Activated T-cell treated with anti-CD3 and anti-CD28 coated beads, Interleukin-2, amount 50 U/mL, for 1 hour (primary cell): ENCODE results near the gene GBGT1.
A peak's percentile ranks its signal among the peaks of the same experiment; 100 is the strongest.

Experiments
- DNase-seq: peaks from one replicate; pipeline ENCODE4 v3.0.0-alpha.2; 2020

The GBGT1 gene

DNA sequence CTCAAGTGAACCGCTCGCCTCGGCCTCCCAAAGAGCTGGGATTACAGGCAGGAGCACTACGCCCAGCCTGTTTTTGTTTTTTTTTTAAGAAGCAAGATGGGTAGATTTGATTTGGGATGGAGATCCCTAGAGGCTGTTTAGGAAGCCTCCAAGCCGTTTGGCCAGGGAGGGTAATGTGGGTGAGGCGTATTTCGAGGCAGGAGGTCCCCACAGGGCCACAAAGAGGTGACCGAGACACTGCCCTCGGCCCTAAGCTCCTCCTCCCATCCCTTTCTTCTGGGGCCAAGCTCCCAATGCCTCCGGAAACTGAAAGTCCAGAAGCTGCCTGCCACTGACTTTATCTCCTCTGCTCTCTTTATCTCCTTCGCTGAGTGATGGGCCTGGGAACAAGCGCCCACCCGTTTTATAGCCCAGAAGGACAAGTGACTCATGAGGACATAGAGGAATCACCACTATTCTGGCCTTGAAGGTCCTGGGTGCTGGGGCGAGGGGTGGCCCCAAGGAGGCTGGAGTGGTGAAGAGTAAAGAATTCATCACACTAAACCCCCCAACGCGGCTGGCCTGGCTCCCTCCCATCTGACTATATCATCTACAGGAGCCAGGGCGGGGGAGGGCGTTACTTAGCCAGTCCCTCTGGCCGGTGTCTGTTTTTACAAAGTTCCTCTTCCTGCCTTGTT is 40.6 kb downstream of the GBGT1 start:
- no peak for DNase-seq

DNA sequence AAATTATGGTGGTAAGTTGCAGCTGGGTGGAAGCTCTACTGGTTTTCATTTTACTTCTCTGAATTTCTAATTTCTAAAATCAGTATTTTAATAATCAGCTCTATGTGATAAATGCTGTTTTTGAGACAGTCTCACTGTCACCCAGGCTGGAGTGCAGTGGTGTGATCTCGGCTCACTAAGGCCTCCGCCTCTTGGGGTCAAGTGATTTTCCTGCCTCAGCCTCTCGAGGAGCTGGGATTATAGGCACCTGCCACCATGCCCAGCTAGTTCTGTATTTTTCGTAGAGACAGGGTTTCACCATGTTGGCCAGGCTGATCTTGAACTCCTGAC is 41.1 kb downstream of the GBGT1 start:
- no peak for DNase-seq

DNA sequence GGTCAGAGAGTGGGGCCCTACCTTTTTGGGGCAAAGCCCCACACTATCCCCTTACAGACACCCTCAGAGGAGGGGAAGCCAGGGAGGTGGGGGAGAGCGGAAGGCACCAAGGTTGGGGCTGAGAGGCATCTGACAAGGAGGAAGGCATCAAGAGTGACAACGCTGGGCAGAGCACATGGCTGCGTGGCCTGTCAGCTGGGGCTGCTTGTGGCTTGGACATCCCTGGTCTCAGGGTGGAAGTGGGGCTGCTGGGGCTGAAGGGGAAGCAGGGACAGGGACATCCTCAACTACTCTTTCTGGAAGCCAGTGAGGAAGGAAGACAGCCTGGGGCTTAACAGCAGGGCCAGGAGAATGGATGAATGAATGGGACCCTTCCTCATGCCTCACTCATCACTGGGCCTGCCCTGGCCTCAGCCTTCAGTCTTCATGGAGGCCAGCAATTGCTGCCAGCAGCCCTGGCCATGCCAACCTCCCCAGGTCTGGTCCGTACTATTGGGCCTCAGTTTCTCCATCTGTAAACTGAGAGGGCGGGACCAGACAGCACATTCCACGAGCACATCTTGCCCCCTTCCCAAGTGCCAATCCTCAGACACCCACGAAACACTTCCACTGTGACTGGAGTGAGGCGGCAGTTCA is 41.7 kb downstream of the GBGT1 start:
- no peak for DNase-seq

DNA sequence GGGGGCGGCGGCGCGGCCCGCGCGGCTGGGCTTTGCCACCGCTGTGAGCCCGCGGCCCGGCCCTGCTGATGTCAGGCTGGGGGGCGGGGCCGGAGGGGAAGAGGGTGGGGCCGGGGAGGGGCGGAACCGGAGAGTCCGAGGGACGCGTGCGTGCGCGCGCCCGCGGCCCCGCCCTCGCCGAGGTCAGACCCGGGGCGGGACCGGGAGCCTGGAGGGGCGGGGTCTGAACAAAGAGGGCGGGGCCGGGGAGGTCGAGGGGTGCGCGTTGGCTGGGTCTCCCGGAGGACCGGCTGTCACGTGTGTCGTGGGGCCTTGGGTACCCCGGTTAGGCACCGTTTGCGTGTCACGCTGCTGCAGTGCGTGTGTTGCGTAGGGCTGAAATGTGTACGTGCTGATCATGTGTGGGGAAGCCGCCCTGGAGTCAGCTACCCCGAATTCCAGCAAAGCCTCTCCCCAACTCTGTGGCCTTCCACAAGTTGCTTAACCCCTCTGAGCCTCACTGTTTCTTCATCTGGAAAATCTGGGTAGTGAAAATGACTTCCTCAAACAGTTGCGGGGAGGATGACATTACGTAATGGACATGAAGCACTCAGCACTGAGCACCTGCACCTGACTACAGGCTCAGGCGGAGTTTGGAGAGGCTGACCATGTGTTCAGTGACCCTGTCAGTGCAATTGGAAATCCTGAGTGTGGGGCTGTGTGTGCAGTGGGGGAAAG is 42.4 kb downstream of the GBGT1 start, which contains the start of gene RALGDS:
Gene RALGDS (minus strand): TSS at position 43 of the 717 bp plus-strand sequence. CDS start 86 bp downstream, outside the sequence.
- peak; percentile 91 for DNase-seq

DNA sequence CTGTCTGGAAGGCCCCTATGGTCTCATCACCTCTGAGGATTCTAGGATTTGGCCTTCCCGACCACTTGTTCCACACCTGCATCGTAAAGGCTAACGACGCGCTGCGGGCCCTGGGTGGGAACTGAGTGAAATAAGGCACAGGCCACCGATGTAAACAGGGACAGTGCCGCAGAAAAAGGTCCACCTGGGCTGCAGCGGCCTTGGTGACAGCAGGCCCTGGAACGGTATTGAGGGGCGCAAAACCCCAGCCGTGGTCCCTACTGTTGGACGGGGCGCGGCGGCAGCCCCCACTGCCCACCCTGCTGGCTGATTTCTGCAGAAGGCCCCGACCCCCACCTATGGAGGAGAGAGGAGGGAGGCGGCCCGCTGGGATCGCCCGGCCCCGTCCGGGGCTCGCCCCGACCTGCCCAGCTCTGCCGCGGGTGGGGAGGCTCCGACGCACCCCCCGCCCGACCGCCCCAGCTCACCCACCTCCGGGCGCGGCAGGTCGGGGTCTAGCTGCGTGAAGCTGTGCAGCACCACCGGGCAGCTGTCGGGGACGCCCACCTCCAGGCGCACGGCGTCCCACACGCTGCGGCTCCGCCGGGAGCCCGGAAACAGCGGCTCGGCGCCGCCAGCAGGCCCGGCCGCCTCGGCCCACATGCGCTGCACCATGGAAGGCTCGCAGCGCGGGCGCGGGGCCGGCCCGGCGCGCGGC is 43.1 kb downstream of the GBGT1 start:
- no peak for DNase-seq

DNA sequence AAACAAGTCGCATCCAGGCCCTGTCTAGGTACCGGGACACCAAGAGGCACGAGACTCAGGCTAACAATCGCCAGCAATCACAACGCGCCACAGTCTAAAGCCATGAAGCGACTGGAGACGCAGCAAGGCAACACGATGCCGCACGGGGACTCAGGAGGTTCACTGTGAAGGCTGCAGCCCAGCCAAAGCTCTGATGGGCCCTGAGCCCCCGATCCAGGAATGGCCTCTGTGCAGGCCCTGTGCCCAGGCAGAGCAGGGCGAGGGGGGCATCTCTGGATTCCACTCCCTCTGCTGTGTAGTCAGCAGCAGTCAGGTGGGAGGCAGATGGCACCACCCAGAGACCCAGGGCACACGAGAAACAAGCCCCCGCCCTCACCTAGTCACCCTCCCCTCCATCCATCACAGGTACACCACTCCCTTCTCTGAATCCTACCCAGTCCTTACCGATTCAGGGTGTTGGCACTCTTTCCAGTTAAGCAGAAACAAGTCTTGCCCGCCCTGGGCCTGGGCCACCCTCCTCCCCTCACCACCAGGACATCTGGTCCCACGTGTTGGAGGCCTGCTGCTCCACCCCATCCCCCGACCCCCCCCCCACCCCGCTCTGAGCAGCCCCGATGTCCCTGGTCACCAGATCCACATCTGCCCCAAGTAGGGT is 43.7 kb downstream of the GBGT1 start:
- DNase-seq, result no peak

DNA sequence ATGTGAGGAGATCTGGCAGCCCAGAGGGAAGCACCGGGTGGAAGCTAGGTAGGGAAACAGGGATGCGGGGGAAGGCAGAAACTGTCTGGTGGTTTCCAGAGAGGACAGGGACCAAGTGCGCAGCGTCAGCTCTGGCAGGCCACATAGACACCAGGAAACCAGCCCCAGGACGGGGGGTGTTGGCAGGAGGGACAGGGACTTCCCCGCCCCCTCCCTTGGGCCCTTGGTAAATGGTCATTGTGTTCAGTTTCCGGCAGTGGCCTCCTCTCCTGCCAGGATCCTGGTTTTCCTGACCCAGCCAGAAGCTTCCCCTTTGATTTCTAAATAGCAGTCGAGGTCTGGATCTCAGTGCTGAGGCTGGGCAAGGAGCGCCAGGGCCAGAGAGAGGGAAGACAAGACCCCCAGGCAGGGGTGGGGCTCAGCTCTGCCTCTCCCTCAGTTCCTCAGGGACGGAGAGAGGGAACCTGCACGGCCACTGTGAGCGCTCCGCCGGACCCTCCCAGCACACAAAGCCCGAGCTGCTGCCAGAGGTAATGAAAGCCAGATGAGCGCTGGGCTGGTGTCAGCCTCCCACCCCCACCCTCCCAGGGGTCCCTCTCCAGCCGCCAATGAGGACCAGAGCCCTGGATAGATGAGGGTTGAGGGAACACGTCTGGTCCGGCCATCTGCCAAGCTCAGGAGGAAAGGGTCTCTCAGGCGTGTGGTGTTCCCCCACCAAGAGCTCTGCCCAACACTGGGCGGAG is 44.4 kb downstream of the GBGT1 start:
- DNase-seq, result no peak

DNA sequence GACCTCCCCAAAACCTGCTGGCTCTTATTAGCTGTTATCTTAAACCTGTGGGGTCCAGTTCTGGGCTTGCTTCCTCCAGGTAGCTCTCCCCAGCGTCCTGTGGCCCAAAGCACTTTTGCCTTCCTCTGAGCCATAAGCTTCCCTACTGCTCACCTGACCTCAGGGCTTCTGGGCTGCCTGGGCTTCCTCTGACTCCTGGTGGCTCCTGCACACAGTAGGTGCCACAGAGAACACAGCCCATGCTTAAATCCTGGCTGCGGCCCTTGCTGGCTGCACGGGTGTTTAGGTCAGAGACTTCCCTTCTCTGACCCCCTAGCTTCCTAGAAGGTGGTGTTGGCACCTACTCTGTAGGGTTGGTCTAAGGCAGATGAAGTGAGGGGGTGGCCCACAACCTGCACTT is 45.1 kb downstream of the GBGT1 start:
- DNase-seq, result no peak

DNA sequence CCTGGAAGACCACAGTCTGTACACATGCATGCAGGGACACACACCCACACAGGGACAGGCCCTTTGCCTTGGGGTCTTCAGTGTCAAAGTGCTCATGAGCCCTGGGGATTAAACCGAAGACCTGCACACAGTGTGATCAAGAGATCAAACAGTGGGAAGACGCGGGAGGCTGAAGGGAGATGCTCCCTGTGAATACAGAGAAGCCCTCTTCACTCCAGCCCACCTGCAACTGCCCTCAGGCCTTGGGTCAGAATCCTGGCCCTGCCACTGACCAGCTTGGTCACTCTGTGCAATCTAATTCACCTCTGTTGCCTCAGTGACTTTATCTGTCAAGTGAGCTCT is 45.6 kb downstream of the GBGT1 start:
- DNase-seq, result no peak

DNA sequence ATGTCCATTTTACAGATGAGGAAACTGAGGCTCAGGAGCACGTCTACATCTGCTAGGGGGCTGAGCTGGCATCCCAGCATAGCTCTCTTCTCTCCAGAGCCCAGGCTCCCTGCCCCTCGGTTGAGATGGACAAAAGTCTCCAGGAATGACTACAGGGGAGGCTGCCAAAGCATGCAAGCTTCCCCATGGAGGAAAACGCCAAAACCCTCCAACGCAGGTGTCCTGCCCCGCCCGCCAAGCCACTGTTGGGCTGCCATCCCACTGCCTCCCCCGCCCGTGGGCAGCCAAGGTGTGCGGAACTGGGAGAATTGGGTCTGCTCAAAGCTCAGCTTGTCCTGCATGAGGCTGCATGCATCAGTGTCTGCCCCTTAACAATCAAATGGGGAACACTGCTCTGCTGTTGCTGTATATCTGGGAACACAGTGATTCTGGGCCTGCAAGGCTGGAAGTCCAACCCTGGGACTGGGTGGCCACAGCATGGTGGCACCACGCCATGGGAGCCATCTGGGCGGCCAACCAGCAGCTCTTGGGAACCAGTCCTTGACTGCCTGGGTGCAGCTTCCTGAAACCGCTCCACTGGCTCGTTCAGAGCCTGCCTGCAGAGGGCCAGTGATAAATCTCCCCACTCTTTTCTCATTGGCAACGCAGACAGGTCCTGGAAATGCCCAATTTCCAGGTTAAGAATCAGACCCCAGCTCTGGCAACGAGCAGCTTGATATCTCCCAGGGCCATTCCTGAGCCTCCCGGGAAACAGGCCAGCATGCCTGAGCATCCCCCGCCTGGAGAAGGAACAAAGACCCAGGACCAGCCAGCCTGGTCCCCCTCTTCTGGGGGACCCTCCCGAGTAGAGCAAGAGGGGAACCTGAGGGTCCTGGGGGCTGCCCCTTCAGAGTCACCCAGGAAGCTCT is 46.2 kb downstream of the GBGT1 start:
- no peak for DNase-seq

DNA sequence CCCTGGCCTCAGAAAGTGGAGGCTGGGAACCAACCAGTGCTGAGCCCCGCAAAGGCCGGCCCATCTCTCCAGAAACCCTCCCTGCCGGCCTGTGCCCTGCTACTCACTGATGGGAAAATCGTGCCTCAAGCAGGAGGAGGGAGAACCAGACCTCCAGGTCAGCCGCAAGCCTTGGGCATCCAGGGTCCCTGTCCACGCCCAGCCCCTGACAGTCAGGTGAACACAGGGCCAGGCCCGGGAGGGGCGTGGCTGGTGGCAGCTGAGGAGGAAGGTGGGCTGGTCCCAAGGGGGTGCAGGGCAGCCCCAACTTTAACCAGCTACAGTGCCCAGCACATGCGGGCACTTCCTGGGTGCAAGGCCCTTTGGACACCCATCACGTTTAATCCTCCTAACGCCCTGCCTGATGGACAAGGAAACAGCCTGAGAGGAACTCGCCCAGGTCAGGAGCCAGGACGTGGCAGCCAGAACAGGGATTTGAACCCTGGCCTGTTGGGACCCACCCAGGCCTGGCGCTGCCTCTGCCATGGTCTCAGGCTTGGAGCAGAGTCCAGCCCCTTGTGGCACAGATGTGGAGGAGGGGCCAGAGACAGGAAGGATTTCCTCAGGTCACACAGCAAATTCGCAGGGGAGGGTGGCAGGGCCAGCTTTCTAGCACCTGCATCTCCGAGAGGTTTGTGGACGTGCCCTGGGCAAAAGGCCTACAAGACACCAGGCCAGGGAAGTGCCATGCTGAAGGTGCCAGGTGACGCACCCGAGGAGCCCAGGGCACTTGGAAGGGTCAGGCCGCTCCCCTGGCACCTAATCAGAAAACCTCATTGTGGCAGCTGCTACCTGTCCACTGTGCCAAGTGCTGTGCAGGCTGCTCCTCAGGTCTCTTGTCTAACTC is 47.1 kb downstream of the GBGT1 start:
- no peak for DNase-seq

DNA sequence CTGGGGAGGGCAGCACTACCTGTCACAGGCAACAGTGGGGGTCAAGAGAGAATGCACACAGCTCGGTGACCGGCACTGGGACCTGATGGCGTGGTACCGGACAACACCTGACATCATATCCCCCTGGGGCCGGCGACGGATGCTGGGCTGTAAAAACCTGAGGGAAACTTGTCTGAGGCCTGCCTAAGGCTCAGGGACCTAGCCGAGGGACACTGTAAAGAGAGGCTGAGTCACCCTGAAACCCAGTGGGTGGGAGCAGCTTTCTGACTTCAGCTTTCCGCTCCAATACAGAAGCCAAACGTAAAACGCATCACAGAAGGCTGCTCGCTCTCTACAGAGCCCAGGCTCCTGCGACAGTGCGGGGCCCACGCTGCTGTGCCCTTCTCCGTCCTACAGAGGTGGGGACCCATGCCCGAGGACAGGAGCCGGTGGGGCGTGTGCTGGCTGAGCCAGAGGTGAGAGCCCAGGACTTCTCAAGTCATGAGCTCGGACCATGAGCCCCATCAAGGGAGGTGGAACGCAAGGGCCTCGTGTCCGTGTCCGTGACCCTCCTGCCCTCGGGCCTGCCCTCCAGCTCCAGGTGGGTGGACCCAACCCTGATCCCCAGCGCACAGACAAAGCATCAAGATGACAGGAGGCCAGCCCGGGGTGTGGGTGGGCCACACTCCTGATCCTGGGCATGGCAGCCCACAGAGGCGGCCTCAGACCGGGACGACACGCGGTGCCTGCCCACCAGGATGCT is 47.9 kb downstream of the GBGT1 start:
- no peak for DNase-seq

DNA sequence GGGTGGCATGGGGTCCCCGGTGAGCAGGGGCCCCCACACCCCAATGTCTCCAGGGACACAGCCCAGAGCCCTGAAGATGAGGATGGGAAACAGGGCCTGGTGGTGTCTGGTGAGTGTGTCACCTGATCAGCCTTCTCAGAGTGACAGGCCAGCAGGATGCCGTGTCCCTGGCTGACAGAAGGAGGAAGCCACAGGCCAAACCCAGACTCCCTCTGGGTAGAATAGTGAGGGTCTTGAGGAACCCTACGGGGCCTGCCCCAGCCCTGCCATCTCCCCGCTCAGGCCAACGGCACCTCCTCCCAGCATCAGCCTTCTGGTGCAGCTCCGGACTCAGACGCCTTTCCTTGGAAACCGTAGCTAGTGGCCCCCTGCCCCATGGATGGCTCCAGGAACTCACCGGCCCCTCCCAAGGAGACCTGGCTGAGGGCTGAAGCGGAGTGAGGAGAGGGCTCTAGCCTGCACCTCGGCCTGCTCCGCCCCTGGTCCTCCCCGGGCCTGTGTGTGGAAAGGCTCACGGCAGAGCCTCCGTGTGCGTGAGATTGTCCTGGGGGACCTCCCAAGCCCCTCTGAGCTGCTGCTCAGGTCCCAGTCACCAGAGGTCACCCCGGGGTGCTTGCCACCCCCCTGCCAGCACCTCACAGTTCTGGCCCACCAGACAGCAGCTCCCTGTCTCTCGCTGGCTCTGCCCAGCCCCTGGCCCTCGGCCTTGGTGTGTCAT is 48.7 kb downstream of the GBGT1 start:
- DNase-seq, result no peak

DNA sequence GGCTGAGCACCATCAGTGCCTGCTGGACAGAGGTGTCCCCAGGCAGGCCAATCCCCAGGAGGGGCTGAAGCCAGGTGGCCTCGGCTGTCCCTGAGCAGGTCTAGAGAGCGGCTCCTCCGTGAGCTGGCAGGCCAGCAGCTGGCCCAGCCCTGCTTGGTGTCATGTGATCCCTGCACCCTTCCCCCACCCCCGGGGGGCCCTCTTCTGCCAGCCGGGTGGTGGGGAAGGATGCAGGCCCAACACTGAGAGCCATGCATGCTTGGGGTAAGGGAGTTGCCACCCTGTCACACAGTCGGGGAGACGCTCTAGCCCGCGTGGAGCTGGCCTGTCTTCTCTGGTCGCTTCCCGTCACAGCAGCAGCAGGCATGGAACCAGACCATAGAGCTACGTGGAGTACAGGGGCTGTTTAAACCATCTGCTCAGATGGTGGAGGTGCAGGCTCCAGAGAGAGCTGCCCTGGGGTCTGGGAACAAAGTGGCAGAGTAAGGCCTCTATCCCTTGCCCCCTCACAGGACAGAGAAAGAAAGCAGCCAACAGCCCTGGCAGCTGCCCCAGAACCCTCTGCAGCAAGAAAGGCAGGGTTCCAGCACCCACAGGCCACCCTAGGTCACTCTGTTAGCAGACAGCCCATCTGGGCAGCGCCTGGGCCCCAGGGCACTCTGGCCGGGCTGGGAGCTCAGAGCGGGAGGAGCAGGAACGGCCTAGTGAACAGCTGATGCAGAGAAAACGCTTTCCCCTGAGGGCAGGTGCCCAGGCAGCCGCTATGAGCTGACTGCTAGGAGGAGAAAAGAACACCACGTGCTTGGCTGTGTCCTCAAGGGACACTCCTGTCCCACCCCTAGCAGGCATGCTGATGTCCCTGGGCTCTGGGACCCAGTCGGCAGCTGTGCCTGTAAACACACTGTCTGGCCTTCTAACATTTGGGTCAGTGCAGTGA is 49.5 kb downstream of the GBGT1 start:
- no peak for DNase-seq

DNA sequence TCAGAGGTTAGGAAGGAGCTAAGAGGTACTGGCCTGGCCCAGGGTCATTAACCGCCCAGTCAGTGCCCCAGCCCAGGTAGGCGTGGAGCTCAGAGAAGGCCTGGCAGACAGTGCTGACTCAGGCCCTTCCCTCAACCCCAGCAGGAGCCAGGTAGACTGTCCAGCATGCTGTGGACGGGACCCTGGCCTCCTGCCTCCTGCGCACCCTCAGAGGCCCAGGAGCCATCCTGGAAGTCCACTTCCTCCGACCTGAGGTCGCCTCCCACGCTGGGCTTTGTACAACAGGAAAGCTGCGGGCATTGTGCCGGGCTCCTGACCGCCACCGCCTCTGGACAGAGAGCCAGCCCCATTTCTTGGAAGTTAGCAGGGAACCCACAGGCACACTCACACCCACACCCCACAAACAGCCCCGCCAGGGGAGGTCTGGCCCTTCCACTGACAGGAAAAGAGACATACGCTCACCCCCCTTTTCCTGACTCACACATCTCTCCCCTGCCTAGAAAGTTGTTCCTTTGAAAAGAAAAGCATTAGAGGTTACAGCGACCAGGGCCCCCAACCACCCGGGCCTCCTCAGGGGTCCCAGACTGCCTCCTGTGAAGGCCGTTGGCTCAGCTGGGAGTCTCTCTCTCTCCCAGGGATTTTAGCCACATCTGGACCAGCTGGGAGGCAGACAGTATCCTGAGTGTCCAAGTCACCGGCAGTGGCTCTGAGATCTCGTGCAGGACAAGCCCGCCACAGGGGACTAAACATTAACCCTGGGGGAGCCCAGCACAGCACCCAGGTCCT is 50.4 kb downstream of the GBGT1 start:
- no peak for DNase-seq

DNA sequence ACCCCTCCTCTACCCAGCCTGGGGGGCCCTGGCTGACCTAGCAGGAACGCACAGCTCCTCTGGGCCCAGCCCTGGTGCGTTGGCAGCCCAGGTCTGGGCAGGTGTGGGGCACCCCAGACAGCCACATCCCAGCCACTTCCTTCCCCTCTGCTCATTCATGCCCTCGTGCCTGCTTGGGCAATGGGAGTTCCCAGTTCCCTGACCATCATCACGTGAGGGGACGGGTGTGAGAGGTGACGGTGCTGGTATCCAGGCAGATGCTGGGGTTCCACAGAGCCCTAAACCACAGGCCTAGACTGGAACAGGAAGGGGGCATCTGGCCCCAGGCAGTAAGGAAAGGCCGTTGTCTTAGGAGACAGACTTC is 51.1 kb downstream of the GBGT1 start:
- DNase-seq, result no peak
